Glutamatergic neuron (in vitro differentiated cells): ENCODE measurements around the gene TEX28. TPM values are rescaled to one million over a fixed set of nuclear protein-coding genes. Genes with fewer than 3 reads are reported as not detected.
"Not testable (repeated sequence)": the region's sequence is repeated elsewhere in the genome, so short reads cannot be mapped to it uniquely, and the experiment has no call there.

ENCODE experiments used
- DNase-seq: peaks from one replicate; pipeline ENCODE4 v3.0.0; 2022
- H3K27ac Mint-ChIP-seq: one replicate; pipeline ENCODE4 v1.8.0; 2020; ENCODE audit warnings: mild to moderate bottlenecking, mixed read lengths, inconsistent platforms; ENCODE audit not compliant: unreplicated experiment
- H3K27me3 Mint-ChIP-seq: one replicate; pipeline ENCODE4 v1.8.0; 2020; ENCODE audit warnings: mild to moderate bottlenecking, moderate library complexity, mixed read lengths, inconsistent platforms; ENCODE audit not compliant: unreplicated experiment
- H3K36me3 Mint-ChIP-seq: one replicate; pipeline ENCODE4 v1.8.0; 2020; ENCODE audit warnings: mild to moderate bottlenecking, mixed read lengths, inconsistent platforms; ENCODE audit not compliant: unreplicated experiment
- H3K4me1 Mint-ChIP-seq: one replicate; pipeline ENCODE4 v1.8.0; 2020; ENCODE audit warnings: mild to moderate bottlenecking, low read depth, mixed read lengths, inconsistent platforms; ENCODE audit not compliant: unreplicated experiment
- H3K4me3 Mint-ChIP-seq: one replicate; pipeline ENCODE4 v1.8.0; 2020; ENCODE audit warnings: mild to moderate bottlenecking, mixed read lengths, inconsistent platforms; ENCODE audit not compliant: unreplicated experiment
- H3K9me3 Mint-ChIP-seq: one replicate; pipeline ENCODE4 v1.8.0; 2020; ENCODE audit warnings: mild to moderate bottlenecking, moderate library complexity, mixed read lengths, inconsistent platforms; ENCODE audit not compliant: unreplicated experiment
- total RNA-seq: library from RNA; stranded (reverse); fragmentation: NEBNext Ultra II Directional; extraction: Animal tissue kit (Norgen Biotek cat#: 25700); gene quantifications from one replicate; pipeline ENCODE4 v1.2.1, GENCODE V29; 2021; ENCODE audit not compliant: unreplicated experiment
- TF ChIP-seq, protein P1 (sequence below): fragments of 200-600 bp; sonication (generic); IDR thresholded peaks from one replicate; pipeline ENCODE4 v1.5.0; 2021; ENCODE audit not compliant: partially characterized antibody, unreplicated experiment

The TEX28 gene
- total RNA-seq, 1 donor from 2014 or later, result not detected

DNA sequence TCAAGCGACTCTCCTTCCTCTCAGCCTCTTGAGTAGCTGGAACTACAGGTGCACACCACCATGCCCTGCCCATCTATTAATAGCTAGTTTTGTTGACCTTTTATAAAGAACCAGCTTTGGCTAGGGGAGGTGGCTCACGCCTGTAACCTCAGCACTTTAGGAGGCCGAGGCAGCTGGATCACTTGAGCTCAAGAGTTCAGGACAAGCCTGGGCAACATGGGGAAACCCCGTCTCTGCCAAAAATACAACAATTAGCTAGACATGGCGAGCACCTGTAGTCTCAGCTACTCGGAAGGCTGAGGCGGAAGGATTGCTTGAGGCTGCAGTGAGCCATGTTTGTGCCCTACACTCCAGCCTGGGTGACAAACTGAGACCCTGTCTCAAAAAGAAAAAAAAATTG is 3.4 kb upstream of the TEX28 start:
- TF ChIP-seq, protein P1, sequence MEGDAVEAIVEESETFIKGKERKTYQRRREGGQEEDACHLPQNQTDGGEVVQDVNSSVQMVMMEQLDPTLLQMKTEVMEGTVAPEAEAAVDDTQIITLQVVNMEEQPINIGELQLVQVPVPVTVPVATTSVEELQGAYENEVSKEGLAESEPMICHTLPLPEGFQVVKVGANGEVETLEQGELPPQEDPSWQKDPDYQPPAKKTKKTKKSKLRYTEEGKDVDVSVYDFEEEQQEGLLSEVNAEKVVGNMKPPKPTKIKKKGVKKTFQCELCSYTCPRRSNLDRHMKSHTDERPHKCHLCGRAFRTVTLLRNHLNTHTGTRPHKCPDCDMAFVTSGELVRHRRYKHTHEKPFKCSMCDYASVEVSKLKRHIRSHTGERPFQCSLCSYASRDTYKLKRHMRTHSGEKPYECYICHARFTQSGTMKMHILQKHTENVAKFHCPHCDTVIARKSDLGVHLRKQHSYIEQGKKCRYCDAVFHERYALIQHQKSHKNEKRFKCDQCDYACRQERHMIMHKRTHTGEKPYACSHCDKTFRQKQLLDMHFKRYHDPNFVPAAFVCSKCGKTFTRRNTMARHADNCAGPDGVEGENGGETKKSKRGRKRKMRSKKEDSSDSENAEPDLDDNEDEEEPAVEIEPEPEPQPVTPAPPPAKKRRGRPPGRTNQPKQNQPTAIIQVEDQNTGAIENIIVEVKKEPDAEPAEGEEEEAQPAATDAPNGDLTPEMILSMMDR, result no peak
- no peaks in the 10 kb centered on the region for H3K9me3 Mint-ChIP-seq
- no peaks in the 10 kb centered on the region for H3K4me1 Mint-ChIP-seq
- peaks cover under 1% of the 10 kb centered on the region for H3K27me3 Mint-ChIP-seq
- no peak overlapping the region for H3K27ac Mint-ChIP-seq
- H3K4me3 Mint-ChIP-seq, result no peak overlapping the region
- no peaks in the 10 kb centered on the region for H3K36me3 Mint-ChIP-seq
- DNase-seq, result no peak

DNA sequence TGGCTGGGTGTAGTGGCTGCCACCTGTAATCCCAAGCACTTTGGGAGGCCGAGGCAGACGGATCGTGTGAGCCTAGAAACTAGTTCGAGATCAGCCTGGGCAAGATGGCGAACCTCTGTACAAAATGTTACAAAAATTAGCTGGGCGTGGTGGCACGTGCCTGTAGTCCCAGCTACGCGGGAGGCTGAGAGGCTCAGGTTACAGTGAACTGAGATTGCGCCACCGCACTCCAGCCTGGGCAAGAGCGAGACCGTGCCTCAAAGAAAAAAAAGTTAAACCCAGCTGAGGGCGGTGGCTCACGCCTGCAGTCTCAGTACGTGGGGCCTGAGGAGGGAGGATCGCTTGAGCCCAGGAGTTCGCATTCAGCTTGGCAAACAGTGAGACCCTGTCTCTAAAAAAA is 1.8 kb upstream of the TEX28 start:
- Mint-ChIP-seq H3K4me1 (no peaks in the 10 kb centered on the region), H3K4me3 (no peak overlapping the region), H3K27ac (no peak overlapping the region), H3K9me3 (no peaks in the 10 kb centered on the region), H3K27me3 (no peaks in the 10 kb centered on the region), H3K36me3 (no peaks in the 10 kb centered on the region)
- TF ChIP-seq, protein P1, result no peak
- no peak for DNase-seq

DNA sequence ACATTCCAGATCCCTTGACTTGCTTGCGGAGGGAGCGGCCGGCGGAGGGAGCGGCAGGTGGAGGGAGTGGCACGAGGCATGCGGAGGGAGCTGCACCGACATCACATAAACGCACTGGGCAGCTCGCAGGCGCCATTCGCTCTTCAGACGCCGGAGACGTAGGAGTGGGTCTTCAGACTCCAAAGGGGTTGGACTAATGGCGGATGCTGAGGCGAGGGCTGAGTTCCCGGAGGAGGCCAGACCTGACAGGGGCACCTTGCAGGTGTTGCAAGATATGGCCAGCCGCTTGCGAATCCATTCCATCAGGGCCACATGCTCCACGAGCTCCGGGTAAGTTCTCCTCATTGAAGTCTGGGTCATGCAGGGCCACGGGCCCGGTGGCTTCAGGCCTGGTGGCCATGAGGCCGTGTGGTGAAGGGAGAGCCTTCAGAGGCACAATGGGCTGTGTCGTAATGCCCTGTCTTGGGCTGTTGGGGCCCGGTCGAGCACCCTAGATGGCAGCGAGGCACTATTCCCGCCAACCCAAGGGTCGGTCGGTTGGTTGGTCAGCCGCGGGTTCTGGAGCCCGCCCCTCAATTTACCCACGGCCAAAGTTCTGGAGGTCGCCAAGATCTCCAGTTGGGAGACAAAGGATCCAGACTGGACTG is 863 bp upstream of the TEX28 start, which contains the start of gene TKTL1:
TSS of gene TKTL1 (plus strand) at position 132 of the 647 bp plus-strand sequence. CDS start at position 197, 65 bp downstream.
- Mint-ChIP-seq H3K9me3 (no peaks in the 10 kb centered on the region), H3K27me3 (no peaks in the 10 kb centered on the region), H3K27ac (no peak within 1 kb of the TSS), H3K4me1 (no peaks in the 10 kb centered on the region), H3K36me3 (no peaks in the 10 kb centered on the region), H3K4me3 (no peak within 1 kb of the TSS)
- DNase-seq, result no peak
- TF ChIP-seq, protein P1, result no peak

DNA sequence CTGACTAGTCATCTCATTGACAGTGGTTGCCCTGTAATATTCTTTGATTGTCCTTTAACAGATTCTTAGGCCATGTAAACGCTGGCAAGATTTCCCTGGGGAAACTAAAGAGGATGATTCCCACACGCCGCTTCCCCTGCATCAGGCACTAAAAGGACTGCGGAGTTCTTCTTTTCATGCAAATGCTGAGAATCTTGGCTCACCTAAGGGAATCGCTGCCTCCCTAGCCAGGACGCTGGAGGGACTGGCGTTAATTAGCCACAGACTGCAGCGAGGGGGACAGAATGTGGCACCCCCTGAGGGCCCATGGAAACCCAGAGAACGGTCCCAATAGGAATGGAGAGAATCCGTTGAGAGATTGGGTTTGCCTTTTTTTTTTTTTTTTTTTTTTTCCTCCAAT is 8.5 kb downstream of the TEX28 start:
- not testable (repeated sequence) for H3K4me3 Mint-ChIP-seq, H3K36me3 Mint-ChIP-seq, DNase-seq, H3K9me3 Mint-ChIP-seq, H3K27ac Mint-ChIP-seq, H3K4me1 Mint-ChIP-seq, H3K27me3 Mint-ChIP-seq

DNA sequence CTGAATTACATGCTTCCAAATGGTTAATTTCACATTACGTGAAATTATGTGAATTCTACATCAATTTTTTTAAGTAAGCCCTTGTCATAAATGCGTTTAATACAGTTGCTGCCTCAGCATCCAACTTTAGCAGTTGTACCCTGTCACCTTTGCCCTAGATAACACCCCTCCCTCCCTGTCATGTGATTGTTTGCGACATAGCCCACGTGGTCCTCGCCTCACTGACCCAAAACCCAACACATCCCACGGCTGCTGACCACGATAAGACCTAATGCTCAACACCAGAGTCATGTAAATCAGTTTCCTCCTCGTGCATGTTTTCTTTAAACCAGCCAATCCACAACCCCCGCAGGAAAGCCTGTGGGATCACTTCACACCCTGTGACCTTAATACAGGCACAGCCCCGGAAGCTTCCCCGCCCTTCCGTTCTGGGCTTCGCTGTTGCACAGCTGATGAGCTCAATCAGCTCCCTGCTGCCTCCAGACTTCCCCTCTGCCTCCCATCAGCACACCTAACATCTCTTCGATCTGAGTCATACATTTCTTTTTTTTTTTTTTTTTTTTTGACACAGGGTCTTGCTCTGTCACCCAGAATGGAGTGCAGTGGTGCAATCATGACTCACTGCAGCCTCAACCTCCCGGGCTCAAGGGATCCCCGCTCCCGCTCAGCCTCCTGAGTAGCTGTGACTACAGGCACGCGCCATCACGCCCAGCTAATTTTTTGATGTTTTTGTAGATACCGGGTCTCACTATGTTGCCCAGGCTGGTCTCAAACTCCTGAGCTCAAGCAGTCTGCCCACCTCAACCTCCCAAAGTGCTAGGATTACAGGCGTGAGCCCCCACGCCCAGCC is 10.2 kb downstream of the TEX28 start:
- H3K27ac Mint-ChIP-seq, DNase-seq: not testable (repeated sequence)

DNA sequence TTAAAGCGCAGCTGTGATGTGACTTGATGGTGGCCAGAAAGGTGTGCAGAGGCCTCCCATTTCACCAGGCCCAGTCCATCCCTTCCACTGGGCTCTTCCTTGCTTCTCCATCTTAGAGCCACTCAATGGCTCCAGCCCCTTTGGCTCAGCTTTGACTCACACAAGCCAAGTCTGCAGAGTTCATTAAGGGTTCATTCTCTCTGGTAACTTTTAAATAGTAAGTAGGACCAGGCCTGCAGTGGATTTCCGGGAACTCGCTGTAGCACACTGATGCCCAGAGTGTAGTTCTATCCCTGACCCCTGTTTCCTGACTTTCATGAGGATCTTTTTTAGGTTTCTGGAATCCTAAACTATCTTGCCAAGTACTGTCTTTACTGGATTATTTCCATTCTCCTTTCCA is 25.7 kb downstream of the TEX28 start:
- H3K27me3 Mint-ChIP-seq, H3K36me3 Mint-ChIP-seq, H3K27ac Mint-ChIP-seq, H3K4me3 Mint-ChIP-seq, H3K4me1 Mint-ChIP-seq, H3K9me3 Mint-ChIP-seq, DNase-seq: not testable (repeated sequence)

More for the DNA sequence above, 10.2 kb downstream of the TEX28 start:
- H3K9me3 Mint-ChIP-seq, H3K36me3 Mint-ChIP-seq, H3K4me1 Mint-ChIP-seq, H3K27me3 Mint-ChIP-seq, H3K4me3 Mint-ChIP-seq: not testable (repeated sequence)

DNA sequence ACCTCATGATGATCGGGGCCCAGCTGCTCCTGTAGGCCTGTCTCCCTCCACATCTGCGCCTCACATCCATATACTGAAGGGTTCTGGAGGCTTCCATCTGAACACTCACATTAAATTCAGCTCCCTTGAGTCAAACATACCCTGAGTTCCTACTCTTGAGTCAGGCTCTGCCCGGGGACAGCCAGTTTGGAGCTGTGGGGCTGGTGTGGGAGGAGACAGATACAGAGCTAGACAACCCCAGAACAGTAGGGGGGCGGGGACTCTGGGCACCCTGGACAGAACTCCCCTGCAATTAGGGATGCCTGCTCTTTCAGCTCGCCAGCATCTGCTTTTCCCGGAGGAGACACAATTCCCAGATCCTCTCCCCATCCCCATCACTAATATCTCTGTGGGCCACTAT is 31.9 kb downstream of the TEX28 start:
- H3K36me3 Mint-ChIP-seq, H3K9me3 Mint-ChIP-seq, H3K27me3 Mint-ChIP-seq, H3K4me3 Mint-ChIP-seq, DNase-seq, H3K27ac Mint-ChIP-seq, H3K4me1 Mint-ChIP-seq: not testable (repeated sequence)

DNA sequence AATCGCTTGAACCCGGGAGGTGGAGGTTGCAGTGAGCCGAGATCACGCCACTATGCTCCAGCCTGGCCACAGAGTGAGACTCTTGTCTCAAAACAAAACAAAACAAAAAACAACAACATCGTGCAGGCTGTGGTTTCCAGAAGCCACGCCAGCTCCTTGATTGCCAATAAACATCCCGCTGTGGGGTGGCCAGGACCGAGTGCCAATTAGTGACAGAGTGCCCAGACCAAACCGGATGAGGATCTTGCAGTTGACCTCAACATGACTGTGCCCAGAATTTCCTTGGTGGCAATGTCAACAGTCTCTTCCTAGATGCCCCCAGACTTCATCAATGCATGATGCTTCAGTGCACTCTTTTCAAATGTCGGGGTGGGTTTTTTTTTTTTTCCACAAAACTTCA is 36.2 kb downstream of the TEX28 start:
- not testable (repeated sequence) for H3K27me3 Mint-ChIP-seq, H3K4me3 Mint-ChIP-seq, DNase-seq, H3K9me3 Mint-ChIP-seq, H3K36me3 Mint-ChIP-seq, H3K27ac Mint-ChIP-seq, H3K4me1 Mint-ChIP-seq

DNA sequence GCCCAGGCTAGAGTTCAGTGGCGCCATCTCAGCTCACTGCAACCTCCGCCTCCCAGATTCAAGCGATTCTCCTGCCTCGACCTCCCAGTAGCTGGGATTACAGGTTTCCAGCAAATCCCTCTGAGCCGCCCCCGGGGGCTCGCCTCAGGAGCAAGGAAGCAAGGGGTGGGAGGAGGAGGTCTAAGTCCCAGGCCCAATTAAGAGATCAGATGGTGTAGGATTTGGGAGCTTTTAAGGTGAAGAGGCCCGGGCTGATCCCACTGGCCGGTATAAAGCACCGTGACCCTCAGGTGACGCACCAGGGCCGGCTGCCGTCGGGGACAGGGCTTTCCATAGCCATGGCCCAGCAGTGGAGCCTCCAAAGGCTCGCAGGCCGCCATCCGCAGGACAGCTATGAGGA is 37.6 kb downstream of the TEX28 start, which contains the start of gene OPN1MW3:
TSS of gene OPN1MW3 (plus strand) at position 301 of the 400 bp plus-strand sequence. CDS start at position 339, 38 bp downstream.
- not testable (repeated sequence) for H3K9me3 Mint-ChIP-seq, H3K27me3 Mint-ChIP-seq, H3K36me3 Mint-ChIP-seq, H3K27ac Mint-ChIP-seq, DNase-seq, H3K4me3 Mint-ChIP-seq, H3K4me1 Mint-ChIP-seq
